GM21723 (cell line): ENCODE results near the gene MAP3K3.

Experiments used
- ATAC-seq: cut with Tn5 transposase; IDR thresholded peaks from one replicate; pipeline ENCODE4 v1.9.1; 2021; ENCODE audit warnings: mild to moderate bottlenecking, moderate library complexity; ENCODE audit not compliant: unreplicated experiment

Gene MAP3K3

DNA sequence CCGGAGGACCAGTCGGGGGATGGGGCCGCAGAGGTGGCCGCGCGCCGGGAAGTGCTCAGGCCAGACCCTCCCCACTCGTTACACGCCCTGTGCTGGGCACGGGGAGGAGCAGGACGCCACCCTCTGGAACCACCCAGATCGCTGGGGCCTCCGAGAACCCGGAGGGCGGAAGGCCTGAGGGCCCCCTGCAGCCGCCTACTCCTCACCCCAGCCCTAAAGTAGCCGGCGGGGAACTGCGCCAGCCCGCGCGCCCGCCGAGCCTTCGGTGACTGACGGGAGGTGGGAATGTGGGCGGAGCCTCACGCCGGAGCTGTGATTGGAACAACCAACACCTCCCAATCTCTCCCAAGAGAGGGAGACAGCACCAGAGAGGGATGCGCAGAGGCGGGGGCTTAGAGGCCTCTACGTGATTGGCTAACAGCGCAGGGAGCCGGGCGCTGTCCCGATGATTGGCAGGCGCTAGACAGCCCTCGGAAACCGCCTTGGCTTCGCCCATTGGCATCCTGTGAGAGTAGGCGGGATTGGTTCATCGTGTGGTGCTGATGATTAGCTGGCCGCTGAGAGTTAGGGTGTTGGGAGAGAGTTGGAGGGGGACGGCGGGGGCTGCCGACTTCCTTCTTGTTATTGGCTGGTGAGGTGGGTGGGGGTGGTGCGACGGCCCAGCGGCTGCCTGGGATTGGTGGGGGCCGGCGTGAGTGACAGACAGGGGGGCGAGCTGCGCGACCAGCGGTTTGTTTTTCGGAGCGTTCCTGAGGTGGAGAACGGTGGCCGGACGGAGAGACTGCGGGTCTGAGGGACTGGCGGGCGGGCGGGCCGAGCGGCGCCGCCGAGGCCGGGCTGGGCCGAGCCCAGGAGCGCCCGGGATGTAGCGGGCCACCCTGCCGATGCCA lies at the start of gene MAP3K3:
MAP3K3 (plus strand) TSS at position 734 of the 890 bp plus-strand sequence. CDS start 343 bp downstream, outside the sequence.
- ATAC-seq, result peak; percentile 92

DNA sequence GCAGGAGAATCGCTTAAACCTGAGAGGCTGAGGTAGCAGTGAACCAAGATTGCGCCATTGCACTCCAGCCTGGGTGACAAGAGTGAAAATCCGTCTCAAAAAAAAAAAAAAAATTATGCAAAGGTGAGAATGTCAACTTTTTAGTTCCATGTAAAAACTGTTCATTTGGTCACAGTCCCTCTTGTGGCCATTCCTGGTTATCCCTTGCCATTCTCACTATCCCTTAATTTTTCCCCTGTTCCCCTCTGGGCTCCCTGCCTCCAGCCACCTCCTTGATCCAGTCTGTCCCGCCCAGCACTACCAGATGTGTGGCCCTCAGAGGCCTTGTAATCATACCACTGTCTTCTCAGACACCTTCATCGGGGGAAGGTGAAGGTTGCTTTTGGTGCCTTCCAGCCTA lies 48.6 kb upstream of the MAP3K3 start:
- no peak for ATAC-seq

DNA sequence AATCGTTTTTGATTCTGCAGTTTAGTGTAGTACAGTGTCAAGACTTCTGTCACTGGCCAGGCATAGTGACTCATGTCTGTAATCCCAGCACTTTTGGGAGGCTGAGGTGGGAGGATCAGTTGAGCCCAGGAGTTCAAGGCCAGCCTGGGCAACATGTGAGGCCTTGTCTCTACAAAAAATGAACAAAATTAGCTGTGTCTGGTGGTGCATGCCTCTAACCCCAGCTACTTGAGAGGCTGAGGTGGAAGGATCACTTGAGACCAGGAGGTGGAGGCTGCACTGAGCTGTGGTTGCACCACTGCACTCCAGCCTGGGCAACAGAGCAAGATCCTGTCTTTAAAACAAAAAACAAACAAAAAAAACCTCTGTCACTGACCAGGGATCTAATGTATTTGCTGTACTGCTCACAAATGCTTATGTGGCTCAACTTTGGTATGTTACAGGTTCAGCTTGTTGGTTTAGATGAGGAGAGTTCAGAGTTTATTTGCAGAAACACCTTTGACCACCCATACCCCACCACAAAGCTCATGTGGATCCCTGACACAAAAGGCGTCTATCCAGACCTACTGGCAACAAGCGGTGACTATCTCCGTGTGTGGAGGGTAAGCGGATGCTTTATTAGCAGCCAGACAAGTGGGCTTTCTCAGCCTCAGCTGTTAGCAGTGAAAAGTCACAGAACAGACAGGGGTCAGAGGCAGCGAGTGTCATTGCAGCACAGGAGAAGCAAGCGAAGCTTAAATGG lies 44.0 kb upstream of the MAP3K3 start:
- ATAC-seq, result no peak

DNA sequence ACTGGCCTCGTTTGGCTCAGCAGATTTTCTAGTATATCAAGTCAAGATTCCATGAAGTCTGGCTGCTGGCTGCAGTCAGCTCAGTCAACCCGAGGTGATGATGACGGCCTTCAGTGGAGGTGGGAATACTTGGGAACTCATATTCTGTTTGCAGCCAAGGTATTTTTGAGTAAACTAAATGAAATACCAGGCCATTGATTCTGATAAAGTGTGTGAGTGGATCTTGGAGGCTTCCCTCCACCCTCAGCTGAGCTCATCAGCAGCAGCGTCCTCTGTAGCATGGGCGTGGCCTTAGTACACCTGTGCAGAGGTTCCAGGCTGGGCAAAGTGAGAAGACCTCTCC lies 43.5 kb upstream of the MAP3K3 start:
- ATAC-seq, result no peak

DNA sequence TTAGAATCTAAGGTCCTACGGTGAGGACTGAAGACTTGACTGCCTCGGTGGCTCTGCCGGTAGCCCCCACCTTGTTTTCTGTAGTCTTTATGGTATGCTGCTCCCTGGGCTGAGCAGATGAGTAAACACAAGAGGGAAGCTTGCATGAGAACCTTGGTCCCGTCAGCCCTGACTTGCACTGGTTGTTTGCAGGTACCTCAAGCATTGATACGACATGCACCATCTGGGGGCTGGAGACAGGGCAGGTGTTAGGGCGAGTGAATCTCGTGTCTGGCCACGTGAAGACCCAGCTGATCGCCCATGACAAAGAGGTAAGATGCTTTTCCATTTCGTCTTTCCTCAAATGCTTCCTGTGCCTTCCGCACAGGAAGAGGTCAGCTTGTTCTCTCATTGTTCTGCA lies 42.6 kb upstream of the MAP3K3 start:
- no peak for ATAC-seq

DNA sequence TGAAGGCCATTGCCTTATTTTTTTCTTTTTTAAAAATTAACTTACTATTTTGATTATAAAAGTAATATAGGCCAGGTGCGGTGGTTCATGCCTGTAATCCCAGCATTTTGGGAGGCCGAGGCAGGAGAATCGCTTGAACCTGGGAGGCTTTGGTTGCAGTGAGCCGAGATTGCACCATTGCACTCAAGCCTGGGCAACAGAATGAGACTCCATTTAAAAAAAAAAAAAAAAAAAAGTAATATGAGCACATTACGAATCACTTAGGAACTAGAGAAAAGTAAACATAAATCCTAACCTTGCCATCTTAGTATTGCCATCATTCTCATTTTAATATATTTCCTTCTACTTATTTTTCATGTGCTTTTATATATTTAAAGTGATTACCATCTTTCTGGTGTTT lies 34.4 kb upstream of the MAP3K3 start:
- no peak for ATAC-seq

DNA sequence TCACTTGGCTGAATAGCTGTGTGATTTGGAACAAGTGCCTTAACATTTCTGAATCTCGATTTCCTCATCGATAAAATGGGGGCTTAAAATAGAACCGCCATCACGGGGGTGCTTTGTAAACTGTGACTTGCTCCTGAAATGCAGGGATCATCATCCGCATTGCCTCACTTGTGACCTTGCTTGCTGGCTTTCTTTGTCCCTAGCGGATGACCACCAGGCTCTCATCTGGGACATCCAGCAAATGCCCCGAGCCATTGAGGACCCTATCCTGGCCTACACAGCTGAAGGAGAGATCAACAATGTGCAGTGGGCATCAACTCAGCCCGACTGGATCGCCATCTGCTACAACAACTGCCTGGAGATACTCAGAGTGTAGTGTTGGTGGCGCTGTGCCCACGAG lies 33.4 kb upstream of the MAP3K3 start:
- no peak for ATAC-seq

DNA sequence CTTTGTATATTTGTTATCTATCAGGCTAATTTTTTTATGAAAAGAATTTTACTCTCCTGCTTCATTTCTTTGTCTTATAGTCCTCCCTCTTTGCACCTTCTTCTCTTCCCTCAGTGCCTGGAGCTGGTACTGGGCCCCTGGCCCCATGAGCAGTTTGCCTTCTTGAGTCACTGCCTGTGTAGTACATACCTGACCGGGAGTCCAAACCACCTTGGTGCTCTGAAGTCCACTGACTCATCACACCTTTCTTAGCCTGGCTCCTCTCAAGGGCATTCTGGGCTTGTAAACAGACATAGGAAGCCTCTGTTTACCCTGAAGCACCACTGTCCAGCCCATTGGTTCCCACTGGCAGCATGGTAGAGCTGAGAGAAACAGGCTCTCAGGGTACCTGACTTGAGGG lies 32.6 kb upstream of the MAP3K3 start:
- ATAC-seq, result no peak

DNA sequence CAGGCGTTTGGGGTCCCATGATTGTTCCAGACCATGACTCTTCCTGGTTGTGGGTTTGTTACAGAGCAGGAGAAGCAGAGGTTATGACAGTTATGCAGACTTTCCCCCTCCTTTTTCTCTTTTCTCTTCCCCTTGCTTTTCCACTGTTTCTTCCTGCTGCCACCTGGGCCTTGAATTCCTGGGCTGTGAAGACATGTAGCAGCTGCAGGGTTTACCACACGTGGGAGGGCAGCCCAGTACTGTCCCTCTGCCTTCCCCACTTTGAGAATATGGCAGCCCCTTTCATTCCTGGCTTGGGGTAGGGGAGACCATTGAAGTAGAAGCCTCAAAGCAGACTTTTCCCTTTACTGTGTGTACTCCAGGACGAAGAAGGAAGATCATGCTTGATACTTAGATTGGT lies 29.4 kb upstream of the MAP3K3 start:
- no peak for ATAC-seq

DNA sequence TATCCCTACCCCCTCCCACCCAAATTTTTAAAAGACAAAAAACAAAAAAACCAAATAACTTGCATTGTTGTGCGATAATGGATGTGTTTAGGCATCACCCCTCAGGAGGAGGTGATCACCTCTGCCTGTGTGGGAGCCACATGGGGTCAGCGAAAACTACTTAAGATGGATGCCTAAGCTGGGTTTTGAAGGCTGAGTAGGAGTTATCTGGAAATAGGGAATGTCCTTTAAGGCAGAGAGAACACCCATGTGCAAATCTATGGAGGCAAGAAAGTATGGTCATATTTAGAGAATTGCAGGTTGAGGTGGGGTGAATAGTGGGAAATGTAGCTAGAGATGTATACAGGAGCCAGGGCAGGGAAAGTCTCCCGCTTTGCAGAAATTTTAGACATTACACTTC lies 27.1 kb upstream of the MAP3K3 start:
- ATAC-seq, result no peak

DNA sequence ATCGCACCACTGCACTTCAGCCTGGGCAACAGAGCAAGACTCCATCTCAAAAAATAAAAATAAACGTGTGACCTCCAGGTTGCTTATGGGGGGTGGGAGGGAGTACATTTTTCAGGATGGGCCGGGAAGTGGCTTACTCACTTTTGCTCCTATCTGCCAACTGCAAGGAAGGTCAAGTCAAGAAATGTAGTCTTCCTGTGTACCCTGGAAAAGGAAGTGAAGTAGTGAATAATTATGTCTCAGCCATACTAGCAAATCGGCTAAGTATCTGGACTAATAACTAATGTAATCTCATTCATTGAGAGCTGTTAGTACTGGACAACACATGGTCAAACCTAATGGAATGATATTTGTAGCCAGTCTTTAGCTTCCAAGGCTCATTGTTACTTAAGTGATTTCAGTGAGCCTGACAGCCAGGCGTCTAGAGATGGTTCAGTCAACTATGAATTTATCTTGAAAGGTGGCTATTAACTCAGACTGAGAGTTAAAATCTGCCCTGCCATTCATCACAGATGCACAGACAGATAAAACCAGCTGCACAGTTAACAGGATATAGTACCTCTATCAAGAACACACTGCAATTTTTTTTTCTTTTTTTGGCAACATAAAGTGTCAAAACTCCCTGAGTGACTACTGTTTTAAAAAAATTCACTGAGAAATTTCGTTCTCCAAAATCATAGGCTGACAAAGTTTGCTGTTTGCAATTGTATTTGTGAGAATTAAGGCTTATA lies 25.2 kb upstream of the MAP3K3 start:
- ATAC-seq, result no peak

DNA sequence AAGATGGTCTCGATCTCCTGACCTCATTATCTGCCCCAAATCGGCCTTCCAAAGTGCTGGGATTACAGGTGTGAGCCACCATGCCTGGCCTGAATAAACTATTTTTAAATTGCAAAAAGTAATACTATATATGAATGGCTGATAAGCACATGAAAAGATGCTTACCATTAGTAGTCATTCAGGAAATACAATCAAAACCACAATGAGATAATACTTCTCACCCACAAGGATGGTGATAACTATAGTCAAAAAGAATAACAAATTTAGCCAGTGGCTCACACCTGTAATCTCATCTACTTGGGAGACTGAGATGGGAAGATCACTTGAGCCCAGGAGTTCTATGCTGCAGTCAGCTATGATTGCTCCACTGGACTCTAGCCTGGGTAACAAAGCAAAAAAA lies 23.9 kb upstream of the MAP3K3 start:
- no peak for ATAC-seq

DNA sequence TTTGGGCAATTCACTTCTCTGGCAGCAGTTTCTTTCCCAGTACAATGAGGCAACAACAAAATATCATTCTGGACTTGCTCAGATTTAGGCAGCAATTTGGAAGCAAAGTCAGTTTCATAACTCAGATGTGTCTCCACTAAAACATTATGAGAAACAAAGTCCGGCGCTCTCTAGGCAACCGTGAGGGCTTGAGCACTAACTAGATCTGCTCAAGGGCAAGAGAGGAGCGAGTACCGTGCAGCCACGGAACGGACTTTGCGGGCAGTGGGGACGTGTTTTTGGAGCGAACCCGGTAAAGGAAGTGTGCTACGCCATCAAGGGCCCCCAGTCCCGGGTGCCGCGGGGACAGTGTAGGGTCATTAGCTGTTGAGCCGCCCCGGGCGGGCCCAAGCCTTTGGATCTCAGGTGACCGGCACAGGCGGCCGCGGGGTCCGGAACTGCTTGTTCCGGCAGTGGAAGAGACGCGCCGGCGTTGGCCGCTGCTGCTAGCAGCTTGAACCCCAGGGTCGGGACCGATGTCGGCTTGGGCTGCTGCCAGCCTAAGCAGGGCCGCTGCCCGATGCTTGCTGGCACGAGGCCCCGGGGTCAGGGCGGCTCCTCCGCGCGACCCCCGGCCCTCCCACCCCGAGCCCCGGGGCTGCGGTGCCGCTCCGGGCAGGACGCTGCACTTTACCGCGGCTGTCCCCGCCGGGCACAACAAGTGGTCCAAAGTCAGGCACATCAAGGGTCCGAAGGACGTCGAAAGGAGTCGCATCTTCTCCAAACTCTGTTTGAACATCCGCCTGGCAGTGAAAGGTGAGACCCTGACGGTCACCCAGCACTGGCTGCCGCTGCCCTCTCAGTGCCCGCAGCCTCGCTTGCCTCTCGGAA lies 21.4 kb upstream of the MAP3K3 start, which contains the start of gene TACO1:
TACO1 (plus strand) TSS at position 327 of the 870 bp plus-strand sequence; CDS start at position 516, 189 bp downstream.
- ATAC-seq, result peak; percentile 94

DNA sequence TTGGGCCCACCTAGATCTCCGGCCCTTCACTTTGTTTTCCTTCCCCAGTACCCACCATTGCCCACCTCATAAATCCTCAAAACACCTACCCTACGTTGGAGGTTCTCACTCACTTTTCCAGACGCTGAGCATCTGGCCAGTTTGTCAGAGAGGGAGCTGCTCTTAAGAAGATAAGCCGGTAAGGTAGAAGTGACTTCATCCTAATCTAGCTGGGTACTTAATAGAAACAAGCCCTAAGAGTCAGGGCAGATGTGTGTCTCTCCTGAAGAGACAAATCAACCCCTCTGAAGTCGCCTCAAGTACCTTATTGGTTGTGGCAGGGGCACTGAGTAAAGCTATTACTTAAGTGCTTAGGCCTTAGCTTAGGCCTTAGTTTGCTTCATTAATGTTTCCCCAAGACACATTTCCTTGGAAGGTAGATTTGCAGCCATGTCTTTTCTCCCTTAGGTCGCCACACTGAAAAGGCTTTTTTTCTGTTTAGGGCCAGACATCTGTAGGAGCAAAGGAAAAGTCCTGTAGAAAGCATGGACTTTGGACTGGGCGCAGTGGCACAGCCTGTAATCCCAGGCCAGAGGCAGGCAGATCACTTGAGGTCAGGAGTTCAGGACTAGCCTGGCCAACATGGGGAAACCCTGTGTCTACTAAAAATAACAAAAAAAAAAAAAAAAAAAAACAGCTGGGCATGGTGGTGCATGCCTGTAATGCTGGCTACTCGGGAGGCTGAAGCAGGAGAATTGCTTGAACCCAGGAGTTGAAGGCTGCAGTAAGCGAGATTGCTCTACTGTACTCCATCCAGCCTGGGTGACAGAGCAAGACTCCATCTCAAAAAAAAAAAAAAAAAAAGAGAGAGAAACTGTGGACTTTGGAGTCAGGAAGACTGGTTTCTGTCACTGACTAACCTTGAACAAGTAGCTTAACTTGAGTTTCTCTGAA lies 20.5 kb upstream of the MAP3K3 start:
- ATAC-seq, result no peak

DNA sequence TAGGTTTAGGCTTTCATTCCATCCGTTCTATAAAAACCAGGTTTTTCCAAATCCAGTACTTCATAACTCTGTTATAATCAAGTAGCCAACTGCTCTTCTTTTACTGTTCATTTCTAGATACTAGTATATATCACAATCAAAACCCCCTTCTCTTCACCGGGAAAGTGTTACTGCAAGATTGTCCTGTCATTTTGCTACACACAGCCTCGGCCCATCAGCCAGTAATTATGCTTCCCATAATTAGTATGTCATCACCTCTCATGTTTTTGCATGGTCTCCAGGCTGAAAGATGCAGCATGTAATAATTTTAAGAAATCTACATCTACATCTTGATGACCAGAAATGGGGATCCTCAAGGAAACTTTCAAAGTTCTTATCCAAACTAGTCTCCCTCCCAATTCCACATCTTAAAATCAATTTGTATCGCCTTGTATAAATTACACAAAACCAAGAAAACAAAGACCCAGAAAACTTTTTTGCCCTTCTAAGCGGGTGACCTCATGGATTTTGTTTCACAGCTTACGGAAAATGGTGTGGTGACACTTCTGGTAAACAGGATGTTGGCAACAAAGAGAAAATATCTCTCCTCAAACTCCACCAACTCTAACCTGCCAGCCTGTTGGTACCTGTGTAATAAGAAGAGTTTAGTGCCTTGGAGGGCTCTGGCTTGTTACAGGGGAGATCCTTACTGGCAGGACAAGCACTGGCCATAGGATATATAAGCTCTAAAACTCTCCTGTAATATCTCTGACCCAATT lies 12.2 kb upstream of the MAP3K3 start:
- ATAC-seq, result no peak

DNA sequence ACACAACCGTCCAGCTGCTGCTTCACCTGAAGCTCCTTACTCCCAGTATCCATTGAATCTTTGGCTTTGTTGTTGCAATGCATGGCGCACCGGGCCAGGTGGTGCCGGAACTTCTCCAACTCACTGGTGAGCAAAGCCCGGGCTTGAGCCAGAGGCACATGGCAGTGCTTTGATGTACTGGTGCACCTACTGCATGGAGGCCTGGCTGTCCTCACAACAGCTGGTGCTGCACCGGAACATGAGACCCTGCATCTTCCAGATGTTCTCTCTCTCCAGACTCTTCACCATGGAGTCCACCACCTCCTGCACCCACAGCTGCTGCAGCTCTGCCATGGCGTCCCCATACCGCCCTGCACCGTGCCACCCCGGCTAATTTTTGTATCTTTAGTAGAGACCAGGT lies 11.4 kb upstream of the MAP3K3 start:
- no peak for ATAC-seq

DNA sequence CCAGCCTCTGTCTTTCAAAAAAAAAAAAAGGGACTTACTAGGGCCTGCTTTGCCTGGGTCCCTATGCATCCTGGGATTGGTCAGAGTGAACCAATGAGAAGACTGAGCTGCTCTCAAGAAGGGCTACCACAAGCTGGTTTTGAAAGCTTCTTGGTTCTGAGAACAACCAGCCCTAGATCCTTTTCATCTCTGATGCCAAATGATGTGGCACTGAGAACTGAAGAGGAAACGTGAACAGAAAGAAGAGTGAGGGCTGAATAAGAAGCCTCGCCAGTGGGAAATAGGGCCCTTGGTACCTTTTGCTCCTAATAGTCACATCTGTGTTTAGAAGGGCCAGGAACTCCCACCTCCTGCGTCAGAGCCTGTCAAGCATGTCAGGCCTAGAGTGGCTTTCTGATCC lies 10.9 kb upstream of the MAP3K3 start:
- no peak for ATAC-seq

DNA sequence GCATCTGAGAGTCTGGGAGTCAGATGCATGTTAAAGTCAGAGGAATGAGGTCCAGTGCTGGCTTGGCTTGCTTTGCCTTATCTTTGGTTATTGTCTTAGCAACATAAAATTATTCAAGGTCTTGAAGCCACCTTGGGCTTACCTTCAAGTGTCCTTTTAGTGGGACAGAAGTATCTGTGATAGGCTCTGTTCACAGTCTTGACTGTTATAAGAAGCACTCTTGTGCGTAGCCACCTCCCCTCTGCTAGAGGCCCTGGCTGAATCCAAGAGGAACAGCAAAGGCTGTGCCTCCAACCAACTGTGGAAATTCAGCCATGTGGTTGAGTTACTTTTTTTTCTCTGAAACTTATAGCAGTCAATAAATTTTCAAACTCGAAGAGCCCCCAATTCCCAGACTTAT lies 8.6 kb upstream of the MAP3K3 start:
- no peak for ATAC-seq

DNA sequence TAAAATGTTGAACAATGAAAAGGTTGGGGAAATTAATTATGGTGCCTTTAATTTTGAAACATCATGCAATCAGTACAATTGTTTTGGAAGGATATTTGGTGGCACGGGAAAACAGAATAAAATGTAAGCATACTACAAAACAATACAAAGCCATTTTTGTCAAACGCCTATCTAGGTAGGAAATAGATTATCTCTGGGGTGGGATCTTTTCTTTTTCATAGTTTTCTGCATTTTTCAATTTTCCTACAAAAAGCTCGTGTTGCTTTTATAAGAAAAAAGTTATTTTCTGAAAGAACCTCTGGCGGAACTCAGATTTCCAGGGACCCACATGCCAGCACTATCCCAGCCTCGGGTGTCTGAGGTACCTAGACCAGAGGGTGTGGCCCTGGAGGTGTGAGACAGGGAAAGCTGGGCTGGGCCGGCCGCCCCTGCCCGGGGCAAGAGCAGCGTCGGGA lies 961 bp upstream of the MAP3K3 start:
- ATAC-seq, result no peak
